HG03139 (cell line): ENCODE results near the gene MGMT.

Experiments used
- ATAC-seq: cut with Tn5 transposase; IDR thresholded peaks from one replicate; pipeline ENCODE4 v1.9.1; 2021; ENCODE audit not compliant: unreplicated experiment

Gene MGMT

DNA sequence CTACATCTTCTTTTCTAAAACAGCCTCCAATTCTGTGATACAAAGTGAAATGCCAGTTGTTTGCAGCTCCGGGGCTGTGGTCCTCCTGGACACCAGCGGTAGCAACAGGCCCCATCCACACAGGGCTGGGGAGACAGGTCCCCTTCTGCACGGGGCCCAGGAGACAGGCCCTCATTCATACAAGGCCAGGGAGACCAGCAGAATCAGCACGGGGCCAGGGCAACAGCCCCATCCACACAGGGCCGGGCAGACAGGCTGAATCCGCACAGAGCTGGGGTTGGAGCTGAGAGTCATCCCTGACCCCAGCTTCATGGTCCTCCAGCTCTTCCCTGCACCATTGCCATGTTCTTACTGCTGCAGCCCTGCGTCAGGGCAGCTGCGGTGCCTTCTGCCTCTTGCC, 238.6 kb downstream of the MGMT start:
- ATAC-seq = no peak

- no peak for ATAC-seq
These were observed 239.0 kb downstream of the MGMT start for GRCh38 chr10:129706081-129706480.

DNA sequence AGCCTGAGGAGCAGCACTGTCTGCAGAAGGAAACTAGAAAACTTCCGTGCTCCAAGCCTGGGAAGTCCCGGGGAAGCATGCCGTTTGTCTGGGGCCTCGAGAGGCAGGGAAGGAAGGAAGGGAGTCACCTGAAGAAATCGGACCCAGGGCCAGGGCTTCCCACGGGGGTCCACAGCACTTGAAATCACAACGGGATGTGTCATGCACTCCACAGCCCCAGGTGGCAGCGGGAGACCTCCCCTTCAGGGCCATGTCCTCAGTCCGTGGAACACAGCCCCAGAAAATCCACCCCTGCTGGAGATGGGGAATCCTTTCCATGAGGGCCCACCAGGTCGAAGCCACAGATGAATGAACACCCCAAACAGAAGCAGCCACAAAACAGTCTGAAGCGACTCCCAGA, 239.5 kb downstream of the MGMT start:
- no peak for ATAC-seq

DNA sequence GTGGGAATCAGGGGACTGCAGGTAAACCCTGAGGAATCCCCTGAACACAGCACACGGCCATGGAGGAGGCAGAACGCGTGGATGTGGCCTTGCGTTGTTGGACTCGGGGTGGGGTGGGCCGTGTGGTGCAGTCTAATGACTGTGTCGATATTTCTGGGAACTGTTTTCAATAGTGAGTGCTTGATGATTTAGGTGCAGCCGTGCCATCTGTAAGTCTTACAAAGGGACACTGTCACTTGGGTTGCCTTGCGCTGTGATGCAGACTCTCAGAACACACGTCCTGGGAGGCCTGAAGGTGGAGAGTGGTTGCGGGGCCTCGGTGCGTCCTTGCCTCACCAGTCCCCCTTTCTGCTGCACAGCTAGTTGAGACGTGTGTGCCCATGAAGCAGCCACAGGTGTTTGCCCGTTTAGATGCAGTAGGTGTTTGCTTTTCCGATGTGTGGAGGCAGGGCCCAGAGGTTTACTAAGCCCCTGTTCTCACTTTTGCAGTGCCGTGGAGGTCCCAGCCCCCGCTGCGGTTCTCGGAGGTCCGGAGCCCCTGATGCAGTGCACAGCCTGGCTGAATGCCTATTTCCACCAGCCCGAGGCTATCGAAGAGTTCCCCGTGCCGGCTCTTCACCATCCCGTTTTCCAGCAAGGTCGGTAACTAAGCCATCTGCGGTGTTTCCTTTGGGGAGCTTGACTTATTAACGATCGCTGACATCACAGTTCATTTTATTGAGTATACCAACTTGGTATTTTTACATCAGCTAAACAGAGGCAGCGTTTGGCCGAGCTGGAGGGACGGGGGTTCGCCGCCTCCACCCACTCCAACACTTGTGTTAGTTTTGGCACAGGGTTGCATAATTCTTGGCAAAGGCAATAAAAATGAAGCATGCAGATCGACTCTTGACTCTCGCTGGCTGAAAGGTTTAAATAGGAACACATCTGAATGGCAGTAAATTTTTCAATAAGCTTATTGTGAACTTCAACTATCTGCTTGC, 240.7 kb downstream of the MGMT start:
- no peak for ATAC-seq

DNA sequence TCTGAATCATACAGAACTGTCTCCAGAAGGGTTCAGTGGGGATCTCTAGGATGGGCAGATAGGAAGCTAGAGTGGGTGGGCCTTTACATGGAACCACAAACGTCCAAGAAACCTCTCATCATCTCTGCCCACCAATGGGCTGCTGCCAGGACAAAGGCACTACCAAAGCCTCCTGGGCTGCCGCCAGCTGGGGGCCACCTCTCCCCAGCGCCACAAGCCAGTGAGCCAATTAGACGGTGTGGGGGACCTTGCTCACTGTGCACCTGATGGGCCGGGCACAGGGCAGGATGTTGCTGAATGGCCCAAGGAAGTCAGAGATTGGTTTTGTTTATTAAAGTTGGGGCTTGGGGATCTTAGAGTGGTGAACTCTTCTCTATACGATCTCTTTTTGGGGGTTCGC, 242.1 kb downstream of the MGMT start:
- no peak for ATAC-seq

- ATAC-seq = no peak
These were observed 242.8 kb downstream of the MGMT start for GRCh38 chr10:129709627-129710509.

DNA sequence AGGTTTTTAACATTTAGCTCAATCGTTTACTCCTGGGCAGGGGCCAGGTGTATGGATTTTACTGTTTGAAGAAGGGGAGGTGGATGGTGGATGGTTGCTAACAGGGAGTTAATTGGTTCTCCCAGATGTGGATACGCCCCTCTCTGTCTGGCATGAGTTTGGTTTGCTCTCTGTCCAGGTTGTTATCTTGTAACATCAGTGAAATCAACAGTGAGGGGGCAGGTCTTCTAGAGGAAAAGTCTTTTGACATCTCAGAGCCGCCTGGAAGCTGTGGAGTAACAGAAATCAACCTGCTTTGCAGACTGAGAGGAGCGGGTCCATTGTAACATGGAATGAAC, 243.4 kb downstream of the MGMT start:
- no peak for ATAC-seq

GRCh38 chr10:129711291-129711690, 244.2 kb downstream of the MGMT start:
- ATAC-seq = no peak

DNA sequence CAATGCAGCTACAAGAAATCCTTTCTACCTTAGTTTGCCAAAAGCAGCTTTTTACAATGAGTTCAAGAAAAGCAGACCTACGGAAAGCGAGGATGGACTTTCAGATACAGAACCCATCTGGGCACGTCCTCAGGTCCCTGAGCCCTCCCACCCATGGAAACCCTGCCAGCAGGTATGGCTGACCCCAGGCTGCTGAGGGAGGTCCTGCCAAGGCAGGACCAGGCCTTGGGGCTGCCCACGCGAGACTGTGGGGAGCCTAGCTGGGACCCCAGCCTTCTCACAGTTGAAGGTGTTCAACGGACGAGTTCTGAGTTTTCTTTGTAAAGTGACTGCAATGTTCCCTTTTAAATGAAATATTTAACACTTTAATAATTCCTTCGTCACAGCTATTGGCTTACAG, 245.0 kb downstream of the MGMT start:
- ATAC-seq = no peak

GRCh38 chr10:129713659-129714265, 246.7 kb downstream of the MGMT start:
- ATAC-seq = no peak

GRCh38 chr10:129715805-129716204, 248.8 kb downstream of the MGMT start:
- ATAC-seq = no peak

DNA sequence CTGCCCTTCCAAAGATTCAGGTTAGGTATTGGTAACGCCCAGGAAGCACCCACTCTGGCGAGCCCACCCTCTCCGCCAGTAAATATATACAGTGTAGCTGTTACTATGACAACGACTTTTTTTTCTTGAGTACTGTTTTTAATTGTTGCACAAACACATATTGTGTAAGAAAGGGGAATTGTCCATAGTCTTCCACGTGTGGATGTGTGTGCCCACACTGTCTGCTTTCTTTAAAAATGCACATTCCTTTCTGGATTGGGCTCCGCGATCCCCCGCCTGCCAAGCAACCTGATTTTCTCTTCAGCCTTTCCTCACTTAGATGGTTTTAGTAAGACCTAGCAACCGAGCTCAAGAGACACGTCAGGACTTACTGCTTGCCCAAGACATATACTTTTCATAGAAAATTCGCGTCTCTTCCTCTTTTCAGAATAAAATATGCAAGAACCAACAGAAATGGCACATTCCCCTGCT, 249.2 kb downstream of the MGMT start:
- ATAC-seq = no peak

- no peak for ATAC-seq
These were observed 249.8 kb downstream of the MGMT start for GRCh38 chr10:129716881-129717280.

GRCh38 chr10:129717816-129718547, 250.9 kb downstream of the MGMT start:
- no peak for ATAC-seq

GRCh38 chr10:129718548-129719414, 251.7 kb downstream of the MGMT start:
- no peak for ATAC-seq

GRCh38 chr10:129719415-129719739, 252.3 kb downstream of the MGMT start:
- no peak for ATAC-seq

- ATAC-seq = no peak
These were observed 253.0 kb downstream of the MGMT start for GRCh38 chr10:129719889-129720590.

DNA sequence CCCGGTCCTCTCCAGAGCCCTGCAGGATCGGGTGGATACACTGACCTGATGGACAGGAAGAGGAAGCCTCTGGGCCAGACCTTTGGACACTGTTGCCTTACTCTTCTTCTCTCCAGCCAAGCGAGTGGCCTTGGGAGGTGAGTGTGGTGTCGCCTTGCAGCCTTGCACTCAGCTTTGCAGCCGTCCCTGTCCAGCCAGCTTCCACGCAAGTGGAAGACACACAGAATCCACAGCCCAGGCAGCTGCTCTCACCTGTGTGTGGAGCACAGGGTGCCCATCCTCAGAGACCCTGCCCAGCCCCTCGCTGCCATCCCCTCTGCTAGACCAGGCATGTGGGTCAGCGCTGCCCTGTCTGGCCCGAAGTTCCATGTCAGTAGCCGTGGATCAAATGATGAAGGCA, 258.0 kb downstream of the MGMT start:
- no peak for ATAC-seq

DNA sequence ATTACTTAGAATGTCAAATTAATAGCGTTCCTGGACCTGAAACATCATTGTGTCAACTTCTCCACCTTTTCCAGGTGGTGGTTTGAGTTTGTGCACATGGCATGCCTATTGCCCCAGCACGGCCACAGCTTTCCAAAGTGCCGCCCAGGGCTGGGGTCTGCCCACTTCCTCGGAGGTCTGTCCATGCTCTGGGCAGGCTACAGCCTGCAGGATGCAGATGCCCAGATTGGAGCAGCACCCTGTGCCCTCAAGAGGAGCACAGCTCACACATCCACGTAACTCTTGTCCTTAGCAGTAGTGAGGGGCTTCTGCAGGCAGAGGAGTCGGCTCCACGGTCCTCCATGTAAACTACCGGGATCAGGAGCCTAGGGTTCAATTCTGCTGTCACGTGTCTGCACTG, 258.4 kb downstream of the MGMT start:
- no peak for ATAC-seq
